ENCODE measurements around the gene SF3B3. TPM values are rescaled to one million over a fixed set of nuclear protein-coding genes. Genes with fewer than 3 reads are reported as not detected.
A peak's percentile ranks its signal among the peaks of the same experiment; 100 is the strongest.
"Not testable (repeated sequence)": the region's sequence is repeated elsewhere in the genome, so short reads cannot be mapped to it uniquely, and the experiment has no call there.

Gene SF3B3
- total RNA-seq, 1 donor from 2014 or later, result 103 TPM

DNA sequence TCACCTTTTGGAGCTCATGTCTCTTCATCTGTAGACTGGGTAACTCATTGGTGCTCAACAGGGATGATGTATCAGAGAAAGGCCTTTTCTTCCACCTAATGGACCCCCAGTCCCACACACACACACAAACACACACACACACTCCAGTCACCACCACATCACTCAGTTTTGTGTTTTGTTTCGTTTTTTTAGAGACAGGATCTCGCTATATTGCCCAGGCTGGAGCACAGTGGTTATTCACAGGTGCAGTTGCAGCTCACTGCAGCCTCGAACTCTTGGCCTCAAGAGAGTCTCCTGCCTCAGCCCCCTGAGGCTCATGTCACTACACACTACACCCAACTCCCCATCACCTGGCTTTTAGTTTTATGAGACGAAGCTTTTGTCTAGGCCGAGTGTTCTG is 55.6 kb downstream of the SF3B3 start:
- no peak for DNase-seq (ENCODE audit: low read depth)
- no peaks in the 10 kb centered on the region for H3K27me3 ChIP-seq (ENCODE audit: control insufficient read depth, insufficient read depth, low read length)
- H3K36me3 ChIP-seq (ENCODE audit: control insufficient read depth, insufficient read depth, low read length), result no peaks in the 10 kb centered on the region
- H3K4me3 ChIP-seq (ENCODE audit: low read depth, low read length), result no peak overlapping the region
- TF ChIP-seq, protein P1, sequence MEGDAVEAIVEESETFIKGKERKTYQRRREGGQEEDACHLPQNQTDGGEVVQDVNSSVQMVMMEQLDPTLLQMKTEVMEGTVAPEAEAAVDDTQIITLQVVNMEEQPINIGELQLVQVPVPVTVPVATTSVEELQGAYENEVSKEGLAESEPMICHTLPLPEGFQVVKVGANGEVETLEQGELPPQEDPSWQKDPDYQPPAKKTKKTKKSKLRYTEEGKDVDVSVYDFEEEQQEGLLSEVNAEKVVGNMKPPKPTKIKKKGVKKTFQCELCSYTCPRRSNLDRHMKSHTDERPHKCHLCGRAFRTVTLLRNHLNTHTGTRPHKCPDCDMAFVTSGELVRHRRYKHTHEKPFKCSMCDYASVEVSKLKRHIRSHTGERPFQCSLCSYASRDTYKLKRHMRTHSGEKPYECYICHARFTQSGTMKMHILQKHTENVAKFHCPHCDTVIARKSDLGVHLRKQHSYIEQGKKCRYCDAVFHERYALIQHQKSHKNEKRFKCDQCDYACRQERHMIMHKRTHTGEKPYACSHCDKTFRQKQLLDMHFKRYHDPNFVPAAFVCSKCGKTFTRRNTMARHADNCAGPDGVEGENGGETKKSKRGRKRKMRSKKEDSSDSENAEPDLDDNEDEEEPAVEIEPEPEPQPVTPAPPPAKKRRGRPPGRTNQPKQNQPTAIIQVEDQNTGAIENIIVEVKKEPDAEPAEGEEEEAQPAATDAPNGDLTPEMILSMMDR (IDR thresholded peaks at IDR 0.05; ENCODE audit: insufficient read depth, low read length, poor library complexity, severe bottlenecking), result no peak

DNA sequence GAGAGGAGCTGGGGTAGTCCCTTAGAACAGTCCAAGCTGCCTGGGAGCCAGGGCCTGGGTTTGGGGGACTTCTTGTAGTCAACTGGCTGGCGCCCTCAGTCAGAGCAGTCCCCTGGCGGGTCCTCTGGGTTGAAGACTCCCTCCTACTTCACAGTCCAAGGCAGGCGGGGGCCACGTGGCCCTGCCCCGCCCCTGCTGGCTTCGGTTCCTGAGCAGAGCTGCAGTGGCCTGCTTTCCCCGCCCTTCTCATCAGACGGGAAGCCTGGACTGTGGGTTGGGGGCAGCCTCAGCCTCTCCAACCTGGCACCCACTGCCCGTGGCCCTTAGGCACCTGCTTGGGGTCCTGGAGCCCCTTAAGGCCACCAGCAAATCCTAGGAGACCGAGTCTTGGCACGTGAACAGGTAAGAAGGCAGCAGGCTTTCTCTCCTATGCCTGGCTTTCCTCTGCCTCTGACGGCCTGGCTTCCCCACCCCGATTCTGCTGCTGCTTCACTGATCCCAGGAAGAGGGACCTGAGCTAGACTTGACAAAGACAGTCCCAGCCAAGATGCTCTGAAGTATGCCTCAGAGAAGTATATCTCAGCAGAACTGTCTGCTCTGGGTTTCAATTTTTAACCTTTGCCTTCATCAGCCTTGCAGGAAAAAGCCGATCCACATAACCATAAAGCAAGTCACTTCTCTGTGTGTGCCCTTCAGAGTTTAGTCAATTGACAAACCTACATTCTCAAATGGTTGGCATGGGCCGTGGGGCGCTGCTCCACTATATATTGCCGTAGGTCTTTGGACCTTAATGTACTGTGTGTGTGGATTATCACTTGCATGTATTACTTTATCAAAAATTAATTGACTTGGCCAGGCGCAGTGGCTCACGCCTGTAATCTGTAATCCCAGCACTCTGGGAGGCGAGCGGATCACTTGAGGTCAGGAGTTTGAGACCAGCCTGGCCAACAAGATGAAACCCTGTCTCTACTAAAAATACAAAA is 56.3 kb downstream of the SF3B3 start:
- TF ChIP-seq, protein P1 (IDR thresholded peaks at IDR 0.05; ENCODE audit: insufficient read depth, low read length, poor library complexity, severe bottlenecking), result no peak
- DNase-seq (ENCODE audit: low read depth), result no peak
- no peaks in the 10 kb centered on the region for H3K27me3 ChIP-seq (ENCODE audit: control insufficient read depth, insufficient read depth, low read length)
- no peak overlapping the region for H3K4me3 ChIP-seq (ENCODE audit: low read depth, low read length)
- no peaks in the 10 kb centered on the region for H3K36me3 ChIP-seq (ENCODE audit: control insufficient read depth, insufficient read depth, low read length)

DNA sequence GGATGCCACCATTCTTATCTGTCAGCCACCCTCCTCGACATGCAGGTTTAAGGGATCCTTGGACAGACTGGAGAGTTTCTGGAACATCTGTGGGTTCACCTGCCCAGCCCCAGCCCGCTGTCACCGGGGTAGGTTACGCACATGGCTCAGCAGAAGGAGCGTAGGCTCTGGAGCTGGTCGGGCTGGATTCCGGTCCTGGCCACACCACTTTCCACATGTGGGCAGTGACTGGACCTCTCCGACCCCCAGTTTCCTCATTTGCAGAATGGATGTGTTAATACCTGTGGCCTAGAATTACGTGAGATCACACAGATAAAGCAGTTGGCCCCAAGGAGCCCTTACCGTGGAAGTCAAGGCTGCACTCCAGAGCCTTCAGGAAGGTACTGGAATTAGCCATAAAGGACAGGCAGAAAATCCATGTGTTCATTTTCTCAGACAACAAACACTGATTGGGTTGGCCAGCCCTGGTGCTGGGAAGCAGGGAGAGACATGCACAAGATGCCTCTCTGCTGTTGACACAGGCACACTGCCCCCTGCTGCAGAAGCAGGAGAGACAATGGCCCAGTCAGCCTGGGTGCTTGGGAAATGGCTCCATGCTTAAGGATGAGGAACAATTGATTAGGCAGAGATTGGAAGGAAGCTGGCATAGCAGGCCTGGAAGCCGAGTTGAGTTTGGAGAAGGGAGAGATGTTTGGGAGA is 58.8 kb downstream of the SF3B3 start:
- no peak for DNase-seq (ENCODE audit: low read depth)

DNA sequence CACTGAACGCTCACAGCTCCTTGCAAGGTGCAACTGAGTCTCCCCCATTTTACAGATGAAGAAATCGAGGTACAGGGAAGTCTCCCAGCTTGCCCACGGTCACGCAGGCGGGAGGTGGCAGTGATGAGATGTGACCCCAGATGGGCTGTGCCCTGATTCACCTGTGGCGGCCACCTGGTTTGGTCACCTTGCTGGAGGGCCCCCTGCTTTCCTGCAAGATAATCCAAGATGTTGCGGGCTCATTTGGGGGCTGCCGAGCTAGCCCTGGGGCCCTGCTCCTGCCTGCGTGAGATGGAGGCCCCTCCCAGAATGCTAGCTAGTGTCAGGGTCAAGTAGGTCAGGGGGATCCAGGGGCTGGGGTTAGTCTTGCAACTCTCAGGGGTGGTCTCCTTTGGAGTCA is 63.1 kb downstream of the SF3B3 start:
- no peak for DNase-seq (ENCODE audit: low read depth)
- TF ChIP-seq, protein P1 (IDR thresholded peaks at IDR 0.05; ENCODE audit: insufficient read depth, low read length, poor library complexity, severe bottlenecking), result no peak
- no peak overlapping the region for H3K4me3 ChIP-seq (ENCODE audit: low read depth, low read length)
- no peaks in the 10 kb centered on the region for H3K27me3 ChIP-seq (ENCODE audit: control insufficient read depth, insufficient read depth, low read length)
- no peaks in the 10 kb centered on the region for H3K36me3 ChIP-seq (ENCODE audit: control insufficient read depth, insufficient read depth, low read length)

More for the DNA sequence above, 58.8 kb downstream of the SF3B3 start:
- no peaks in the 10 kb centered on the region for H3K27me3 ChIP-seq (ENCODE audit: control insufficient read depth, insufficient read depth, low read length)
- TF ChIP-seq, protein P1 (IDR thresholded peaks at IDR 0.05; ENCODE audit: insufficient read depth, low read length, poor library complexity, severe bottlenecking), result peak; percentile 5
- no peaks in the 10 kb centered on the region for H3K36me3 ChIP-seq (ENCODE audit: control insufficient read depth, insufficient read depth, low read length)
- no peak overlapping the region for H3K4me3 ChIP-seq (ENCODE audit: low read depth, low read length)

DNA sequence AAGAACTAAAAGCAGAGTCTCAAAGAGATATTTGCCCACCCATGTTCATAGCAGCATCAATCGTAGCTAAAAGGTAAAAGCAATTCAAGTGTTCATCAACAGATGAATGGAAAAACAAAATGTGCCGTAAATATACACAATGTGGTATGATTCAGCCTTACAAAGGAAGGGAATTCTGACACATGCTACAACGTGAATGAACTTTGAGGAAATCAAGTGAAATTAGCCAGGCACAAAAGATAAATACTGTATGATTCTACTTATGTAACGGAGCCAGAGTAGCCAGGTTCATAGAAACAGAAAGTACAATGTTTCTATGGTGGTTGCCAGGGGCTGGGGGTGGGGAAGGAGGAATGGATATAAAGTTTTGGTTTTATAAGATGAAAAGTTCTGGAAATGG is 64.9 kb downstream of the SF3B3 start:
- Histone ChIP-seq H3K27me3 (ENCODE audit: control insufficient read depth, insufficient read depth, low read length) (no peaks in the 10 kb centered on the region), H3K36me3 (ENCODE audit: control insufficient read depth, insufficient read depth, low read length) (no peaks in the 10 kb centered on the region), H3K4me3 (ENCODE audit: low read depth, low read length) (no peak overlapping the region)
- DNase-seq (ENCODE audit: low read depth), result no peak
- TF ChIP-seq, protein P1 (IDR thresholded peaks at IDR 0.05; ENCODE audit: insufficient read depth, low read length, poor library complexity, severe bottlenecking), result no peak

DNA sequence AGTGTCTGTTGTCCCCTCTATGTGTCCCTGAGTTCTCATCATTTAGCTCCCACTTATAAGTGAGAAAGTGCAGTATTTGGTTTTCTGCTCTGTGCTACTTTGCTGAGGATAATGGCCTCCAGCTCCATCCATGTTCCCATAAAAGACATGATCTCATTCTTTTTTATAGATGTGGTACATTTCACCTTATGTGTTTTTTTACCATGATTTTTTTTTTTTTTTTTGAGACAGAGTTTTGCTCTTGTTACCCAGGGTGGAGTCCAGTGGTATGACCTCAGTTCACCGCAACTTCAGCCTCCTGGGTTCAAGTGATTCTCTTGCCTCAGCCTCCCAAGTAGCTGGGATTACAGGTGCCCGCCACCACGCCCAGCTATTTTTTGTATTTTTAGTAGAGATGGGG is 65.8 kb downstream of the SF3B3 start:
- H3K27me3 ChIP-seq (ENCODE audit: control insufficient read depth, insufficient read depth, low read length); H3K36me3 ChIP-seq (ENCODE audit: control insufficient read depth, insufficient read depth, low read length); H3K4me3 ChIP-seq (ENCODE audit: low read depth, low read length); DNase-seq (ENCODE audit: low read depth): not testable (repeated sequence)
